HepG2 (cell line): ENCODE measurements around the gene SIVA1. TPM values are rescaled to one million over a fixed set of nuclear protein-coding genes. Genes with fewer than 3 reads are reported as not detected.

ENCODE experiments used
- DBP ChIP-seq: sonication (generic); formaldehyde crosslinking; IDR thresholded peaks from 2 replicates; pipeline ENCODE4 v1.4.0; 2020; ENCODE audit warnings: missing genetic modification reagents; ENCODE audit errors: not compliant biosample characterization
- ZFP82 ChIP-seq: sonication (generic); formaldehyde crosslinking; IDR thresholded peaks from 2 replicates; pipeline ENCODE4 v1.5.1; 2020; ENCODE audit warnings: mild to moderate bottlenecking, missing genetic modification reagents, borderline replicate concordance
- ZNF138 ChIP-seq: sonication (generic); formaldehyde crosslinking; IDR thresholded peaks from 2 replicates; pipeline ENCODE4 v1.5.0; 2020; ENCODE audit warnings: mild to moderate bottlenecking, low read depth, missing genetic modification reagents
- ZNF407 ChIP-seq: sonication (generic); formaldehyde crosslinking; IDR thresholded peaks from one replicate; pipeline ENCODE4 v1.5.1; 2020; ENCODE audit warnings: mild to moderate bottlenecking, missing genetic modification reagents; ENCODE audit errors: not compliant biosample characterization
- polyA plus RNA-seq, 8 experiments: library from polyadenylated mRNA; depleted of rRNA in 3 of 8; stranded (reverse) in 7 of 8; unstranded in 1 of 8; fragments of >200 nt; fragmentation: Illumina TruSeq in 4 of 8; extraction: Trizol in 4 of 8; gene quantifications; 2 replicates each; pipeline versions ENCODE4 v1.2.1 to v1.2.3, GENCODE V29; 2011 to 2016; ENCODE audit warnings: low read depth in 4 of 8, missing spikeins in 1 of 8, mixed read lengths in 1 of 8; ENCODE audit not compliant: insufficient read depth in 1 of 8
- total RNA-seq, 5 experiments: library from RNA; depleted of rRNA; stranded (reverse); fragments of >200 nt; fragmentation: Illumina TruSeq; extraction: Trizol; gene quantifications; 2 replicates each; pipeline ENCODE4 v1.2.3, GENCODE V29; 2016; ENCODE audit warnings: low read depth in 1 of 5

SIVA1 gene
- total and polyA plus RNA-seq, 2 of the 13 experiments (the other 11 are each of a cell fraction or from before 2014, with no cell fraction given): 123 to 186 TPM

- TF ChIP-seq ZNF407 (CRISPR knock-in tag) (peak; percentile 7), DBP (CRISPR knock-in tag) (no peak), ZNF138 (CRISPR knock-in tag) (no peak), ZFP82 (no peak)
- TF ChIP-seq, all 625 proteins: peak for 11
Measured at GRCh38 chr14:104771918-104772706, 19.2 kb downstream of the SIVA1 start (continued).
